ENCODE data around the gene HDDC3.

GRCh38 chr15:90966262-90966661 lies 33.9 kb upstream of the HDDC3 start:
- TF ChIP-seq, protein P1, sequence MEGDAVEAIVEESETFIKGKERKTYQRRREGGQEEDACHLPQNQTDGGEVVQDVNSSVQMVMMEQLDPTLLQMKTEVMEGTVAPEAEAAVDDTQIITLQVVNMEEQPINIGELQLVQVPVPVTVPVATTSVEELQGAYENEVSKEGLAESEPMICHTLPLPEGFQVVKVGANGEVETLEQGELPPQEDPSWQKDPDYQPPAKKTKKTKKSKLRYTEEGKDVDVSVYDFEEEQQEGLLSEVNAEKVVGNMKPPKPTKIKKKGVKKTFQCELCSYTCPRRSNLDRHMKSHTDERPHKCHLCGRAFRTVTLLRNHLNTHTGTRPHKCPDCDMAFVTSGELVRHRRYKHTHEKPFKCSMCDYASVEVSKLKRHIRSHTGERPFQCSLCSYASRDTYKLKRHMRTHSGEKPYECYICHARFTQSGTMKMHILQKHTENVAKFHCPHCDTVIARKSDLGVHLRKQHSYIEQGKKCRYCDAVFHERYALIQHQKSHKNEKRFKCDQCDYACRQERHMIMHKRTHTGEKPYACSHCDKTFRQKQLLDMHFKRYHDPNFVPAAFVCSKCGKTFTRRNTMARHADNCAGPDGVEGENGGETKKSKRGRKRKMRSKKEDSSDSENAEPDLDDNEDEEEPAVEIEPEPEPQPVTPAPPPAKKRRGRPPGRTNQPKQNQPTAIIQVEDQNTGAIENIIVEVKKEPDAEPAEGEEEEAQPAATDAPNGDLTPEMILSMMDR (conservative IDR thresholded peaks at IDR 0.05; ENCODE audit: low read length): no peak
- no peak for TF ChIP-seq EZH2phosphoT487 (IDR thresholded peaks at IDR 0.05; ENCODE audit: borderline replicate concordance)
